HG02981 (cell line): ENCODE results near the gene CFAP100.

Experiments
- ATAC-seq: cut with Tn5 transposase; IDR thresholded peaks from one replicate; pipeline ENCODE4 v1.9.1; 2021; ENCODE audit warnings: mild to moderate bottlenecking, moderate library complexity; ENCODE audit not compliant: unreplicated experiment

CFAP100 gene

GRCh38 chr3:126419886-126420786 lies 25.4 kb downstream of the CFAP100 start:
- ATAC-seq: no peak

DNA sequence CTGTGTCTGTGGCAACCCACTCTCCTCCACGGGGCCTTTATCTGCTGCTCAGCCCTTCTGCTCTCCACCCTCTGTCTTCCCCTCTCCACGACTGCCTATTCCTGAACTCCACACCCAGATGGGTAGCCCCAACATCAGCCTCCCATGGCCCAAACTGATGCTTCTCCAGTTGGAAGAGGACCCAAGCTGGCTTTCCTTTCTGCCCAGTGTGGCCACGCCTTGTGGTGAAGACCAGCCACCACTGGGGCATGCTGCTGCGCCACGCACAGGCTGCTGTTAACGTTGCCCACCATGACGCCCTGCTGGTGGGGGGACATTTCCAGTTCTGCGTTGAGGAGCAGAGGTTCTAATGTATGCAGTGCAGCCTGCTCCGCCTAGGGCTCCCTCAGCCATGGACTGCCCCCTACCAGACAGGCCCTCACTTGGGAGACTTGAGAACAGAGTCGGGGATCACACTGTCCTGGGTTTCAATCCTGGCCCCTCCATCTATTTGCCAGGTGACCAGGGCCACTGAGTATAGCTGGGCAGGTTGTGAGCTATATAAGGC lies 26.9 kb downstream of the CFAP100 start:
- no peak for ATAC-seq

DNA sequence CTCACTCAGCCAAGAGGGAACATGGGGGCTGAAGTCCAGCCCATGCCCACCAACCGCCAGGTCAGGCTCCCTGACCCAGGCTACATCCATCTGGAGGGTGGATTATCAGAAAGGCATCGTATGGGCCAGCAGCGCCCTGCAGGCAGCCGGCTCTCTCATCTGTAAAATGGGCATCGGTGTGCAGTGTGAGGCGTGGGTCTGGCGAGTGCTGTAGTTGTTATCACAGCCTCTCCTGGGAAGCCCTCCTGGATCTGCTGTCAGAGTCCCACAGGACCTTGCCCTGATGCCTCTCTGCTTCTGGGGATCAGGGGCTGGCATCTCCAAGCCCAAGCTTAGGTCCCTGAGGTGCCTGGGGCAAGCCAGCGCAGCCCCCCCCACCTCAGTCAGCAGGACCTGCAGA lies 27.4 kb downstream of the CFAP100 start:
- no peak for ATAC-seq

GRCh38 chr3:126422571-126423091 lies 27.9 kb downstream of the CFAP100 start:
- no peak for ATAC-seq

GRCh38 chr3:126423191-126424038 lies 28.7 kb downstream of the CFAP100 start:
- no peak for ATAC-seq

GRCh38 chr3:126424039-126424717 lies 29.5 kb downstream of the CFAP100 start:
- ATAC-seq: no peak

GRCh38 chr3:126424751-126425150 lies 30.0 kb downstream of the CFAP100 start:
- no peak for ATAC-seq

- ATAC-seq: peak; percentile 67
Observed at GRCh38 chr3:126431103-126431534, 36.4 kb downstream of the CFAP100 start.

GRCh38 chr3:126432361-126433104 lies 37.8 kb downstream of the CFAP100 start:
- ATAC-seq: no peak

GRCh38 chr3:126433105-126433430 lies 38.4 kb downstream of the CFAP100 start:
- ATAC-seq: no peak

DNA sequence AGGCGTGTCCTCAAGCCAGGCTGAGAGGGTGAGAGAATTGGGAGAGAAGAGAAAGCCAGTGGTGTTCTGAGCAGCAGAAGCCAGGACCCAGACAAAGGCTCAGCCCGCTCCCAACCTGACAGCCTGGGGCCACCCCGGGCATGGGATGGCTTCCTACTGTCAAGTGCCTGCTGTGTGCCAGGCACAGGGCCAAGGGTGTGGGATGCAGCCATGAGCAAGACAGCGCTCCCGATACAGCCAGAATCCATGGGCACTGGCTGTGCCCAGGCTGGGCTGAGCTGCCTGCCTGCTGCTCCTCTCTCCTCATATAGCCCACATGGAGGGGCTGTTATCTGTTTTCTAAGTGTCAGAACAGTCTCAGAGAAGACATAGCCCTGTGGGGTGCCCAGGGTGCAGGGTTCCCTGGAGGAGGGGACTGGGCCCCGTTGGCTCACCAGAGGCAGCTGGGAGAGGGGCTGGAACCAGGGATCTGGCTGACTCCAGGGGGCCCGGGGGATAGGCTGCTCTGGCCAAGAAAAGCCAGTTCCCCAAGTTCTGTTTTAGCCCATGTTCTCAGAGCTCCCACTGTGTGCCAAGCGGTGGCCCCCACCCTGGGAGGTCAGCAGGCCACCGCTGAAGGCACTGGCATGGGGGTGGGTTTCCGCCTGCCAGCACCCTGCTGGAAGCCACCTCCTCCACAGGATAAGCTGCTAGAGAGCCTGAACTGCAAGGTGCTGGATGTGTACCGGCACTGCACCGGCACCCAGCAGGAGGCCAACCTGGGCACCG lies 39.0 kb downstream of the CFAP100 start:
- no peak for ATAC-seq

DNA sequence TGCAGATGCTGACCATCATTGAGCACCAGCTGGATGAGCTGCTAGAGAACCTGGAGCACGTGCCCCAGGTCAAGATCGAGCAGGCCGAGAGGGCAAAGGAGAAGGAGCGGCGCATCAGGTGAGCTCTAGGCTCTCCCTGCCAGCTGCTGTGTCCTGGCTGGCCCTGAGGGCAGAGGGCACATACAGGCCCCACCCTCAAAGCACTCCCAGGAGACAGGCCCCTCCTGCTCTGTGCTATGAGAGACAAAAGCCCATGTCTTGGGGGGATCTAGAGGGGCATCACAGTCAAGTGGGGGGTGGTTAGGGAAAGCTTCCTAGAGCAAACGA lies 39.5 kb downstream of the CFAP100 start:
- ATAC-seq: no peak

DNA sequence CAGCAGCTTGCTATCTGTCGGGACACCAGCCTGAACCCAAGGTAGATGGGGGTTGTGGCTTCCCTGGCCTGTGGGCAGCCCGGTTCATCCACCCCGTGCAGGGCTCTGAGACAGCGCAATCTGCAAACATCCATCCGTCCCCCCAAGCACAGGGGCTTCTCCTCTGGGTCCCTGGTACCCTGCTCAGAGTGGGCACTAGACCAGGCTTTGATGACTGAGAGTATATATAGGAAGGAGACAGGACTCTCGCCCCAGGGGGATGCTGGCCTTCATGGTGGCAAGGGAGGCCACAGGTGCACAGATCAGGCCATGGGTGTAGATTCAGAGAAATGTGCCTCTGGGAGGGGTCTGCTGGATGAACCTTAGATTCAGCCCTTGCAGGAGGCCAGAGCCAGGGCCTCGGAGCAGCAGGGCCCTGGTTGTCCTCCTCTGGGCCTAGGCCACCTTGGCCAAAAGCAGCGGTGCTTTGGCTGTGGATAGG lies 40.3 kb downstream of the CFAP100 start:
- ATAC-seq: no peak

GRCh38 chr3:126435456-126436315 lies 41.0 kb downstream of the CFAP100 start:
- no peak for ATAC-seq

- no peak for ATAC-seq
Observed at GRCh38 chr3:126436826-126437717, 42.4 kb downstream of the CFAP100 start.

GRCh38 chr3:126438186-126438585 lies 43.5 kb downstream of the CFAP100 start:
- no peak for ATAC-seq

GRCh38 chr3:126438746-126439145 lies 44.0 kb downstream of the CFAP100 start:
- no peak for ATAC-seq
